Breast epithelium (tissue), 3 donors: ENCODE data around the gene CASP5.

Source experiments
- POLR2A ChIP-seq: fragments of 450-650 bp; IDR thresholded peaks from one replicate; pipeline ENCODE4 v1.6.1; 2016; ENCODE audit warnings: antibody characterized with exemption, mild to moderate bottlenecking, moderate library complexity
- TF ChIP-seq, protein P1 (sequence below), 3 donors: fragments of 450-650 bp; IDR thresholded peaks; one replicate each; pipeline ENCODE4 v1.5.1; 2016 to 2017; ENCODE audit warnings: antibody characterized with exemption in 3 of 3, mild to moderate bottlenecking in 3 of 3, moderate library complexity in 3 of 3

- TF ChIP-seq, protein P1, sequence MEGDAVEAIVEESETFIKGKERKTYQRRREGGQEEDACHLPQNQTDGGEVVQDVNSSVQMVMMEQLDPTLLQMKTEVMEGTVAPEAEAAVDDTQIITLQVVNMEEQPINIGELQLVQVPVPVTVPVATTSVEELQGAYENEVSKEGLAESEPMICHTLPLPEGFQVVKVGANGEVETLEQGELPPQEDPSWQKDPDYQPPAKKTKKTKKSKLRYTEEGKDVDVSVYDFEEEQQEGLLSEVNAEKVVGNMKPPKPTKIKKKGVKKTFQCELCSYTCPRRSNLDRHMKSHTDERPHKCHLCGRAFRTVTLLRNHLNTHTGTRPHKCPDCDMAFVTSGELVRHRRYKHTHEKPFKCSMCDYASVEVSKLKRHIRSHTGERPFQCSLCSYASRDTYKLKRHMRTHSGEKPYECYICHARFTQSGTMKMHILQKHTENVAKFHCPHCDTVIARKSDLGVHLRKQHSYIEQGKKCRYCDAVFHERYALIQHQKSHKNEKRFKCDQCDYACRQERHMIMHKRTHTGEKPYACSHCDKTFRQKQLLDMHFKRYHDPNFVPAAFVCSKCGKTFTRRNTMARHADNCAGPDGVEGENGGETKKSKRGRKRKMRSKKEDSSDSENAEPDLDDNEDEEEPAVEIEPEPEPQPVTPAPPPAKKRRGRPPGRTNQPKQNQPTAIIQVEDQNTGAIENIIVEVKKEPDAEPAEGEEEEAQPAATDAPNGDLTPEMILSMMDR (IDR thresholded peaks at IDR 0.05): no peak
- no peak for TF ChIP-seq POLR2A
Measured at GRCh38 chr11:105051559-105051958, 28.6 kb upstream of the CASP5 start.
